Measurements from ENCODE around the gene FCHO1. TPM values are rescaled to one million over a fixed set of nuclear protein-coding genes. Genes with fewer than 3 reads are reported as not detected.

The FCHO1 gene
- total RNA-seq, 2 donors from 2014 or later, result 69.2 to 71.9 TPM

DNA sequence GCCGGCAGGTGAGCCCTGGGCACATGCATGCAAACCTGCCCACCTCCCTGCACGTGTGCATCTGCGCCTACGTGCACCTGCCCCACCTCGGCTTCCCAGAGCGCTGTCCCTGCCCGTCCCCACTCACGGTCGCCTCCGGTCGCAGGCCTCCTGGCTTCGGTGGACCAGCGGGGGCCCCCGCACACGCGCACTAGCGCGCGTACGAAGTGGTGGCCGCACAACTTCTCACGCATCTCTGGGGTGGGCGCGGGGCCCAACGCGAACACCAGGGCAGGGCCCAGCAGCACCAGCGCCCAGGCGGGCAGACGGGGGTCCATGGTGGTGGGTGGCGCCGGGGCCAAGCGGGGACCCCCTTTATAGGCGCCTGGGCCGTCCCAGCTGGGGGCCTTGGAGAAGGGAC lies 69.9 kb downstream of the FCHO1 start, which contains the start of gene INSL3:
Gene INSL3 (minus strand): TSS at position 330 of the 400 bp plus-strand sequence. CDS start 13 bp downstream, at position 317.
- Mint-ChIP-seq H3K27ac (no peak within 1 kb of the TSS), H3K4me1 (peaks cover 8% of the 10 kb centered on the region), H3K36me3 (ENCODE audit: low read depth) (no peaks in the 10 kb centered on the region), H3K4me3 (no peak within 1 kb of the TSS), H3K27me3 (no peaks in the 10 kb centered on the region)
- DNase-seq, result no peak
- no peaks in the 10 kb centered on the region for H3K9me3 ChIP-seq (ENCODE audit: control insufficient read depth, low read length, poor library complexity, severe bottlenecking)
- no peak for ATAC-seq

DNA sequence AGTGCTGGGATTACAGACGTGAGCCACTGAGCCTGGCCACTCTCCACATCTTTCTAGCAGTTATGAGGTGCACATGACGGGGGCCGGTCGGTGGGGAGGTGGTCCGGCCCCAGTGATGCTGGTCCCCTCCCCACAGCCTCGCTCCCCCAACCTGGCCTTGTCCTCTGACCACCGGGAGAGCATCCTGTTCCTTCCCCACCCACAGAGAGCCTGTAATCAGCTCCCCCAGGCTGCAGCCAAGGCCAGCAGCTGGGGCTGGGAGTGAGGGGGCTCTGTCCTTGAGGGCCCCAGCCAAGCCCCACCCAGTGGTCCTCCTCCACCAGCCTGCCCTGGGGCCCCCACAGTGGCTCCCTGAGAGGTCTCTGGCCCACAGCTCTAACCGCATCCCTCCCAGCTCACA lies 73.1 kb downstream of the FCHO1 start:
- no peak for ATAC-seq
- no peaks in the 10 kb centered on the region for H3K9me3 ChIP-seq (ENCODE audit: control insufficient read depth, low read length, poor library complexity, severe bottlenecking)
- Mint-ChIP-seq H3K4me1 (peaks cover 9% of the 10 kb centered on the region), H3K27ac (peak overlapping the region; percentile 83), H3K4me3 (no peak overlapping the region), H3K27me3 (no peaks in the 10 kb centered on the region), H3K36me3 (ENCODE audit: low read depth) (peaks cover 4% of the 10 kb centered on the region)
- DNase-seq, result no peak

GRCh38 chr19:17826508-17827056 lies 75.3 kb downstream of the FCHO1 start:
- no peak for DNase-seq
- Mint-ChIP-seq H3K27ac (no peak overlapping the region), H3K4me1 (peaks cover 9% of the 10 kb centered on the region), H3K36me3 (ENCODE audit: low read depth) (peaks cover 7% of the 10 kb centered on the region), H3K27me3 (no peaks in the 10 kb centered on the region), H3K4me3 (no peak overlapping the region)
- ATAC-seq, result no peak
- H3K9me3 ChIP-seq (ENCODE audit: control insufficient read depth, low read length, poor library complexity, severe bottlenecking), result no peaks in the 10 kb centered on the region

GRCh38 chr19:17829855-17830566 lies 78.7 kb downstream of the FCHO1 start:
- Mint-ChIP-seq H3K27me3 (no peaks in the 10 kb centered on the region), H3K4me3 (no peak overlapping the region), H3K27ac (no peak overlapping the region), H3K4me1 (peaks cover 12% of the 10 kb centered on the region), H3K36me3 (ENCODE audit: low read depth) (peaks cover 7% of the 10 kb centered on the region)
- no peak for ATAC-seq
- DNase-seq, result no peak
- no peaks in the 10 kb centered on the region for H3K9me3 ChIP-seq (ENCODE audit: control insufficient read depth, low read length, poor library complexity, severe bottlenecking)

GRCh38 chr19:17830567-17831418 lies 79.5 kb downstream of the FCHO1 start:
- H3K4me3 Mint-ChIP-seq, result no peak overlapping the region
- H3K27ac Mint-ChIP-seq, result no peak overlapping the region
- DNase-seq, result peak; percentile 24 to 39 (median 25)
- ATAC-seq, result peak; percentile 78
- H3K9me3 ChIP-seq (ENCODE audit: control insufficient read depth, low read length, poor library complexity, severe bottlenecking), result no peaks in the 10 kb centered on the region
- peaks cover 16% of the 10 kb centered on the region for H3K4me1 Mint-ChIP-seq
- H3K27me3 Mint-ChIP-seq, result no peaks in the 10 kb centered on the region
- peaks cover 14% of the 10 kb centered on the region for H3K36me3 Mint-ChIP-seq (ENCODE audit: low read depth)

GRCh38 chr19:17831419-17831888 lies 80.2 kb downstream of the FCHO1 start:
- Mint-ChIP-seq H3K27me3 (no peaks in the 10 kb centered on the region), H3K4me1 (peaks cover 19% of the 10 kb centered on the region), H3K4me3 (no peak overlapping the region), H3K36me3 (ENCODE audit: low read depth) (peaks cover 15% of the 10 kb centered on the region), H3K27ac (no peak overlapping the region)
- H3K9me3 ChIP-seq (ENCODE audit: control insufficient read depth, low read length, poor library complexity, severe bottlenecking), result no peaks in the 10 kb centered on the region
- ATAC-seq, result no peak
- DNase-seq, result no peak

- ATAC-seq (no peak), DNase-seq (no peak)
- Mint-ChIP-seq H3K27me3 (no peaks in the 10 kb centered on the region), H3K27ac (no peak overlapping the region), H3K4me1 (peaks cover 22% of the 10 kb centered on the region), H3K4me3 (no peak overlapping the region), H3K36me3 (ENCODE audit: low read depth) (peaks cover 19% of the 10 kb centered on the region)
- no peaks in the 10 kb centered on the region for H3K9me3 ChIP-seq (ENCODE audit: control insufficient read depth, low read length, poor library complexity, severe bottlenecking)
These were observed 81.3 kb downstream of the FCHO1 start for GRCh38 chr19:17832443-17833208.

GRCh38 chr19:17834350-17835181 lies 83.3 kb downstream of the FCHO1 start:
- H3K4me3 Mint-ChIP-seq, result no peak overlapping the region
- H3K4me1 Mint-ChIP-seq, result peaks cover 17% of the 10 kb centered on the region
- ATAC-seq (peak; percentile 41), DNase-seq (no peak)
- no peaks in the 10 kb centered on the region for H3K27me3 Mint-ChIP-seq
- peak overlapping the region; percentile 86 for H3K27ac Mint-ChIP-seq
- peaks cover 16% of the 10 kb centered on the region for H3K36me3 Mint-ChIP-seq (ENCODE audit: low read depth)
- H3K9me3 ChIP-seq (ENCODE audit: control insufficient read depth, low read length, poor library complexity, severe bottlenecking), result no peaks in the 10 kb centered on the region

- H3K4me1 Mint-ChIP-seq, result peaks cover 17% of the 10 kb centered on the region
- no peaks in the 10 kb centered on the region for H3K9me3 ChIP-seq (ENCODE audit: control insufficient read depth, low read length, poor library complexity, severe bottlenecking)
- no peaks in the 10 kb centered on the region for H3K27me3 Mint-ChIP-seq
- H3K36me3 Mint-ChIP-seq (ENCODE audit: low read depth), result peaks cover 14% of the 10 kb centered on the region
- ATAC-seq (no peak), DNase-seq (no peak)
- peak overlapping the region; percentile 86 for H3K27ac Mint-ChIP-seq
- H3K4me3 Mint-ChIP-seq, result peak overlapping the region; percentile 53
These were observed 84.1 kb downstream of the FCHO1 start for GRCh38 chr19:17835182-17836006.

- ATAC-seq, result no peak
- no peak for DNase-seq
- Mint-ChIP-seq H3K27me3 (no peaks in the 10 kb centered on the region), H3K27ac (peak overlapping the region; percentile 86), H3K4me3 (no peak overlapping the region), H3K36me3 (ENCODE audit: low read depth) (peaks cover 13% of the 10 kb centered on the region), H3K4me1 (peaks cover 20% of the 10 kb centered on the region)
- no peaks in the 10 kb centered on the region for H3K9me3 ChIP-seq (ENCODE audit: control insufficient read depth, low read length, poor library complexity, severe bottlenecking)
These were observed 85.3 kb downstream of the FCHO1 start for GRCh38 chr19:17836530-17836929.

DNA sequence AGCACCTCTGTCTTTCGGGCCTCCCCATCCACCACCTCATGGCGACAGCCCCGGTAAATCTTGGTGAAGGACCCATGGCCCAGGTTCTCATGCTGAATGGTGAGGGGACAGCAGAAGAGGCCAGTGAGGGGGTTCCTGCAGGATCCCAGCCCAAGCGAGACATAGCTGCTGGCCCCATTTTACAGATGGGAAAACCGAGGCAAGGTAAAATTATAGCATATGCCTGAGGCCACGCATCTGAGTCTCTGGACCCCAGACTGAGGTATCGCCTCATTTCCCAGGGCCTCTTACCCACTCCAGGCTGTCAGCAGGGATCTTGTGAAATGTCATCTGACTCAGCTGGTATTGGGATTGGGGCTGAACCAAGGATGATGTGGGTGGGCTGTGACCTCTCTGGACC lies 86.7 kb downstream of the FCHO1 start:
- H3K27ac Mint-ChIP-seq, result peak overlapping the region; percentile 8
- no peaks in the 10 kb centered on the region for H3K27me3 Mint-ChIP-seq
- H3K4me3 Mint-ChIP-seq, result no peak overlapping the region
- DNase-seq (no peak), ATAC-seq (no peak)
- peaks cover 13% of the 10 kb centered on the region for H3K36me3 Mint-ChIP-seq (ENCODE audit: low read depth)
- peaks cover 18% of the 10 kb centered on the region for H3K4me1 Mint-ChIP-seq
- H3K9me3 ChIP-seq (ENCODE audit: control insufficient read depth, low read length, poor library complexity, severe bottlenecking), result no peaks in the 10 kb centered on the region
